Measurements from ENCODE around the gene RREB1. TPM values are rescaled to one million over a fixed set of nuclear protein-coding genes. Genes with fewer than 3 reads are reported as not detected.
"Not testable (repeated sequence)": the region's sequence is repeated elsewhere in the genome, so short reads cannot be mapped to it uniquely, and the experiment has no call there.

Gene RREB1
- polyA plus RNA-seq, 2 of the 4 experiments (the other 2 are of a cell fraction): 2.2 to 5.0 TPM

DNA sequence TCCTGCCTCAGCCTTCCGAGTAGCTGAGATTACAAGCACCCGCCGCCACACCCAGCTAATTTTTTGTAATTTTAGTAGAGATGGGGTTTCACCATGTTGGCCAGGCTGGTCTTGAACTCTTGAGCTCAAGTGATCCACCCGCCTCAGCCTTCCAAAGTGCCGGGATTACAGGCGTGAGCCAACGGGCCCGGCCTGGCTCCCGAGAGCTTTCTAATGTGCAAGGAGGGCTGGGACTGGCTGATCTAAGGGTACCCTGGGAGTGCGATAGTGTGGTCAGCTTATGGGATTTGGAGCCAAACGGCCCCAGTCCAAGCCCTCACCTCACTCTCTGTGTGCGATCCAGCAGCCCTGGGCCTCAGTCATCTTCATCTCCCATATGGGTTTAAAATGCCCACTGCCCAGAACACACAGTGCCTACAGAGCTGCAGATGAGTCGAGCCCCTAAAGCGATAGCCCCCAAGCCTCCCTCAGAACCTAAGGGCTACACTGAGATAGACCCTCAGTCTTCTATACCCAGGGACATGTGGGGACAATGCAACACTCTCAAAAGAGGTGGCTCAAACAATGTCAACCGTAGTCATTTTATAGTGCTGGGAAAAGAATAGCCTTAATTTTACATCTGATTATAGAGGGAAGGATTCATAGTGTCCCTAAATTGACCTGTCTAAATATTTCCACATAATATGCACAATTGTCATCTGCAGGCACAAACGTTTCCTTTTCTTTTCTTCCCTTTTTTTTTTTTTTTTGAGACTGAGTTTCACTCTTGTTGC lies 155.2 kb downstream of the RREB1 start:
- FAIRE-seq (no peak), ATAC-seq (no peak), DNase-seq (ENCODE audit: low read depth in 1 of 2, low spot score in 1 of 2) (no peak)
- TF ChIP-seq RFX5 (IDR thresholded peaks at IDR 0.05) (no peak), RAD21 (conservative IDR thresholded peaks at IDR 0.05 in 1 of 2, IDR thresholded peaks at IDR 0.05 in 1 of 2) (no peak), KDM5A (IDR thresholded peaks at IDR 0.05) (no peak), FOSL2 (IDR thresholded peaks at IDR 0.05) (no peak), FOSL2 (CRISPR knock-in tag; IDR thresholded peaks at IDR 0.05) (no peak), EHMT2 (IDR thresholded peaks at IDR 0.05; ENCODE audit: low read depth) (no peak), JUNB (IDR thresholded peaks at IDR 0.05) (no peak)
- TF ChIP-seq, protein P1, sequence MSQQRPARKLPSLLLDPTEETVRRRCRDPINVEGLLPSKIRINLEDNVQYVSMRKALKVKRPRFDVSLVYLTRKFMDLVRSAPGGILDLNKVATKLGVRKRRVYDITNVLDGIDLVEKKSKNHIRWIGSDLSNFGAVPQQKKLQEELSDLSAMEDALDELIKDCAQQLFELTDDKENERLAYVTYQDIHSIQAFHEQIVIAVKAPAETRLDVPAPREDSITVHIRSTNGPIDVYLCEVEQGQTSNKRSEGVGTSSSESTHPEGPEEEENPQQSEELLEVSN (IDR thresholded peaks at IDR 0.05; ENCODE audit: borderline replicate concordance, low read depth): no peak
- no peak overlapping the region for H3K4me2 ChIP-seq
- H3K27ac ChIP-seq: no peak overlapping the region
- WGBS (ENCODE audit: missing lambda C conversion rate): 90% methylated on average over 11 of the region's 16 CpGs
- peaks cover 23% of the 10 kb centered on the region for H3K4me1 ChIP-seq
- no peak overlapping the region for H3K4me3 ChIP-seq
- no peaks in the 10 kb centered on the region for H3K9me3 ChIP-seq
- POLR2A ChIA-PET: no interaction called here
- CTCF ChIA-PET: interaction anchor here (0.7 to 1.4 kb wide), 2 partner anchors 539 to 576 kb away, joined by 3 to 4 read pairs; no protein-coding TSS in a partner anchor

DNA sequence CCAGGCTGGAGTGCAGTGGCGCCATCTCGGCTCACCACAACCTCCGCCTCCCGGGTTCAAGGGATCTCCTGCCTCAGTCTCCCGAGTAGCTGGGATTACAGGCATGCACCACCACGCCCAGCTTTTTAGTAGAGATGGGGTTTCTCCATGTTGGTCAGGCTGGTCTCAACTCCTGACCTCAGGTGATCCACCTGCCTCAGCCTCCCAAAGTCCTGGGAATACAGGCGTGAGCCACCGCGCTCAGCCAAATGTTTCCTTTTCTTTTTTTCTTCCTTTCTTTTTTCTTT lies 155.7 kb downstream of the RREB1 start:
- H3K4me2 ChIP-seq; H3K27ac ChIP-seq; FAIRE-seq; POLR2A ChIA-PET; DNase-seq (ENCODE audit: low read depth in 1 of 2, low spot score in 1 of 2); ATAC-seq; H3K4me3 ChIP-seq; H3K9me3 ChIP-seq: not testable (repeated sequence)
- CTCF ChIA-PET: interaction anchor here (0.7 to 3.6 kb wide), 2 partner anchors 12 to 577 kb away, joined by 3 to 21 read pairs; no protein-coding TSS in a partner anchor
- 94% methylated on average over 8 of the region's 9 CpGs for WGBS (ENCODE audit: missing lambda C conversion rate)
- peaks cover 25% of the 10 kb centered on the region for H3K4me1 ChIP-seq

DNA sequence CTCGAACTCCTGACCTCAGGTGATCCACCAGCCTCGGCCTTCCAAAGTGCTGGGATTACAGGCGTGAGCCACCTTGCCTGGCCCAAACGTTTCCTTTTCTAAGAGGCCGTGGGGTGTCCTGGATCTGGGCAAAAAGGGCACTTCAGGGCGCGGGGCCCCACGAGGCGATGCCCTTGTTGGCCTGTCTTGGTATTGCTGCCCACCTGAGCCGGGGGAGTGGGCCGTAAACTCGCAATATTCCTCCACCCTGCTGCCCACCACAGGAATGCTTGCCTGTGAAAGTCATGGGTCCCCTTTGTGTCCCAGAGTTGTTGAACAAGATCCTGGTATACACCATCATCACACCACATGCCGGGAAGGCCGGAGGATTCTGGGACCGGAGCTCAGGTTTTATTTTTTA lies 156.3 kb downstream of the RREB1 start:
- ATAC-seq (no peak), FAIRE-seq (no peak), DNase-seq (ENCODE audit: low read depth in 1 of 2, low spot score in 1 of 2) (no peak)
- no peaks in the 10 kb centered on the region for H3K9me3 ChIP-seq
- WGBS (ENCODE audit: missing lambda C conversion rate): 89% methylated on average over 15 of the region's 15 CpGs
- ChIA-PET POLR2A (no interaction called here), CTCF (interaction anchor here (0.7 to 3.6 kb wide), 4 partner anchors 11 to 577 kb away, joined by 3 to 21 read pairs (median 4); no protein-coding TSS in a partner anchor)
- H3K4me1 ChIP-seq: peaks cover 25% of the 10 kb centered on the region
- no peak overlapping the region for H3K4me3 ChIP-seq
- no peak overlapping the region for H3K4me2 ChIP-seq
- H3K27ac ChIP-seq: no peak overlapping the region
- TF ChIP-seq, protein P2, sequence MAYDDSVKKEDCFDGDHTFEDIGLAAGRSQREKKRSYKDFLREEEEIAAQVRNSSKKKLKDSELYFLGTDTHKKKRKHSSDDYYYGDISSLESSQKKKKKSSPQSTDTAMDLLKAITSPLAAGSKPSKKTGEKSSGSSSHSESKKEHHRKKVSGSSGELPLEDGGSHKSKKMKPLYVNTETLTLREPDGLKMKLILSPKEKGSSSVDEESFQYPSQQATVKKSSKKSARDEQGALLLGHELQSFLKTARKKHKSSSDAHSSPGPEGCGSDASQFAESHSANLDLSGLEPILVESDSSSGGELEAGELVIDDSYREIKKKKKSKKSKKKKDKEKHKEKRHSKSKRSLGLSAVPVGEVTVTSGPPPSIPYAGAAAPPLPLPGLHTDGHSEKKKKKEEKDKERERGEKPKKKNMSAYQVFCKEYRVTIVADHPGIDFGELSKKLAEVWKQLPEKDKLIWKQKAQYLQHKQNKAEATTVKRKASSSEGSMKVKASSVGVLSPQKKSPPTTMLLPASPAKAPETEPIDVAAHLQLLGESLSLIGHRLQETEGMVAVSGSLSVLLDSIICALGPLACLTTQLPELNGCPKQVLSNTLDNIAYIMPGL (CRISPR knock-in tag; IDR thresholded peaks at IDR 0.05; ENCODE audit: borderline replicate concordance): no peak
- TF ChIP-seq HOXA7 (CRISPR knock-in tag; IDR thresholded peaks at IDR 0.05): no peak
- no peak for TF ChIP-seq TFCP2L1 (CRISPR knock-in tag; IDR thresholded peaks at IDR 0.05)
- TF ChIP-seq, protein P3, sequence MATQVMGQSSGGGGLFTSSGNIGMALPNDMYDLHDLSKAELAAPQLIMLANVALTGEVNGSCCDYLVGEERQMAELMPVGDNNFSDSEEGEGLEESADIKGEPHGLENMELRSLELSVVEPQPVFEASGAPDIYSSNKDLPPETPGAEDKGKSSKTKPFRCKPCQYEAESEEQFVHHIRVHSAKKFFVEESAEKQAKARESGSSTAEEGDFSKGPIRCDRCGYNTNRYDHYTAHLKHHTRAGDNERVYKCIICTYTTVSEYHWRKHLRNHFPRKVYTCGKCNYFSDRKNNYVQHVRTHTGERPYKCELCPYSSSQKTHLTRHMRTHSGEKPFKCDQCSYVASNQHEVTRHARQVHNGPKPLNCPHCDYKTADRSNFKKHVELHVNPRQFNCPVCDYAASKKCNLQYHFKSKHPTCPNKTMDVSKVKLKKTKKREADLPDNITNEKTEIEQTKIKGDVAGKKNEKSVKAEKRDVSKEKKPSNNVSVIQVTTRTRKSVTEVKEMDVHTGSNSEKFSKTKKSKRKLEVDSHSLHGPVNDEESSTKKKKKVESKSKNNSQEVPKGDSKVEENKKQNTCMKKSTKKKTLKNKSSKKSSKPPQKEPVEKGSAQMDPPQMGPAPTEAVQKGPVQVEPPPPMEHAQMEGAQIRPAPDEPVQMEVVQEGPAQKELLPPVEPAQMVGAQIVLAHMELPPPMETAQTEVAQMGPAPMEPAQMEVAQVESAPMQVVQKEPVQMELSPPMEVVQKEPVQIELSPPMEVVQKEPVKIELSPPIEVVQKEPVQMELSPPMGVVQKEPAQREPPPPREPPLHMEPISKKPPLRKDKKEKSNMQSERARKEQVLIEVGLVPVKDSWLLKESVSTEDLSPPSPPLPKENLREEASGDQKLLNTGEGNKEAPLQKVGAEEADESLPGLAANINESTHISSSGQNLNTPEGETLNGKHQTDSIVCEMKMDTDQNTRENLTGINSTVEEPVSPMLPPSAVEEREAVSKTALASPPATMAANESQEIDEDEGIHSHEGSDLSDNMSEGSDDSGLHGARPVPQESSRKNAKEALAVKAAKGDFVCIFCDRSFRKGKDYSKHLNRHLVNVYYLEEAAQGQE (IDR thresholded peaks at IDR 0.05): no peak
- no peak for TF ChIP-seq MAZ (IDR thresholded peaks at IDR 0.05; ENCODE audit: borderline replicate concordance, low read depth, low read length)
- no peak for TF ChIP-seq HOXB5 (CRISPR knock-in tag; IDR thresholded peaks at IDR 0.05)
- no peak for TF ChIP-seq GATA3 (IDR thresholded peaks at IDR 0.05; ENCODE audit: borderline replicate concordance)
- TF ChIP-seq JUNB (IDR thresholded peaks at IDR 0.05): no peak
- TF ChIP-seq RAD21 (conservative IDR thresholded peaks at IDR 0.05 in 1 of 2, IDR thresholded peaks at IDR 0.05 in 1 of 2): no peak
- TF ChIP-seq, protein P4, sequence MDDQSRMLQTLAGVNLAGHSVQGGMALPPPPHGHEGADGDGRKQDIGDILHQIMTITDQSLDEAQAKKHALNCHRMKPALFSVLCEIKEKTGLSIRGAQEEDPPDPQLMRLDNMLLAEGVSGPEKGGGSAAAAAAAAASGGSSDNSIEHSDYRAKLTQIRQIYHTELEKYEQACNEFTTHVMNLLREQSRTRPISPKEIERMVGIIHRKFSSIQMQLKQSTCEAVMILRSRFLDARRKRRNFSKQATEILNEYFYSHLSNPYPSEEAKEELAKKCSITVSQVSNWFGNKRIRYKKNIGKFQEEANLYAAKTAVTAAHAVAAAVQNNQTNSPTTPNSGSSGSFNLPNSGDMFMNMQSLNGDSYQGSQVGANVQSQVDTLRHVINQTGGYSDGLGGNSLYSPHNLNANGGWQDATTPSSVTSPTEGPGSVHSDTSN (IDR thresholded peaks at IDR 0.05): no peak
- no peak for TF ChIP-seq MYC (IDR thresholded peaks at IDR 0.05; ENCODE audit: borderline replicate concordance, low read length)
- TF ChIP-seq CHD4 (IDR thresholded peaks at IDR 0.05; ENCODE audit: borderline replicate concordance): no peak
- no peak for TF ChIP-seq EHF (CRISPR knock-in tag; IDR thresholded peaks at IDR 0.05)
- TF ChIP-seq CBX2 (IDR thresholded peaks at IDR 0.05; ENCODE audit: borderline replicate concordance, low read depth): no peak
- TF ChIP-seq ZNF302 (CRISPR knock-in tag; IDR thresholded peaks at IDR 0.05): no peak
- TF ChIP-seq NFE2L2 (conservative IDR thresholded peaks at IDR 0.05; ENCODE audit: low read length): no peak
- no peak for TF ChIP-seq POLR2AphosphoS2 (conservative IDR thresholded peaks at IDR 0.05; ENCODE audit: low read length)
- TF ChIP-seq BHLHE40 (IDR thresholded peaks at IDR 0.05; ENCODE audit: low read depth, low read length): no peak
